NCI-H748 treated with DMSO at 0.1 percent for 48 hours (cell line): ENCODE measurements around the gene TBCD.
"Not testable (repeated sequence)": the region's sequence is repeated elsewhere in the genome, so short reads cannot be mapped to it uniquely, and the experiment has no call there.

Experiments
- DNase-seq: peaks from one replicate; lab custom pipeline; 2025; lab: John Stamatoyannopoulos, UW

TBCD gene

DNA sequence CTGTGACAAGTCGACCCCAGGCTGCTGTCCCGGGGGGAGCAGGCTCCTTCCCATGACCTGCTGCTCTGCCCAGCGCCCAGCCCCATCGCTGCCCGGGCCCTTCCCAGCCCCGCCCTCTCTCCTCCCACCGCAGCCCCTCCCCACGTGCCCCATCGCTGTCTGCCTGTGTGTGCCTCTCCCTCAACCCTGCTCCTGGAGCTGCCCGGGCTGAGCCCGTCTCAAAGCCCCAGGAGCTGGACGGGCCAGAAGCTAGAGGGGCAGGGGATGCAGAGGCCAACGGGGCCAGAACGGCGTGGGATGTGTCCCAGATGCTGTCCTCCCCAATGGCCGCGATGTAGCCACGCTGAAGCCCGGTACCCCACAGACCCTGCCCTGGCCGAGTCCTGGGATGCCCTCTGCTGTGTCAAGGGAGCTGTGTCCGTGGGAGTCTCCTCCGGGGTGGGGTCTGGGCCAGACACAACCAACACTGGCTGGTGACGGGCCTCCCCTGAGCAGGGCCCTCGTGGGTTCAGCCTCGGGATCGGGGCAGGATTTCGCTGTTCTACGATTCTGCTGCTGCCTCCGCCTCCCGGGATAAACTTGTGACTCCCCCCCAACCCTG, 206.2 kb downstream of the TBCD start:
- no peak for DNase-seq

DNA sequence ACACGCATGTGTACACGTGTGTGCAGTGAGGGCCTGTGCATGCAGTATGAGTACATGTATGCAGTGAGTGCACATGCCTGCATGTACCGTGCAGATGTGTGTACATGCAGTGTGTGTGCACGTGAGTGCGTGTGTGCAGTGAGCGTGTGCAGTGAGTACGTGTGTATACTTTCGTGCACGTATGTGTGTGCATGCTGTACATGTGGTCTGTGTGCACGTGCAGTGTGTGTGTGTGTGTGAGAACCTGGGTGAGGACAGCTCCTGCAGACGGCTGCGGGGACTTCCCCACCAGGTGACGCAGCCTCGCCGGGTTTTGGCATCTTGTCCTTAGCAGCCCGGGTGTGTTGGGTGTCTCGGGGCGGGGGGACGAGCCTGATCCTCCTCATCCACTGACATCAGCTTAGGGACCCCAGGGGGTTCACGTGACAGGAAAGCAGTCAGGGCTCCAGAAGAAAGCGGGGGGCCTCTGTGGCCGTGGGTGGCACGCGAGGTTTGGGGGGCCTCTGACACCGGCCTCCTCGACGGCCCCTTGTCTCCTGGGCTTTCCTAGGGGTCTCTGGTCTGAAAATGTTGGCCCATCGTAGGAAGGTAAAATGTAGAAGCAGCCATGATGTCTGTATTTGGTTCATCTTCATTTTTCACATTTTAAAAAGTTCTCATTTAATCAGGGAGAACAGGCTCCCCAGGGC, 207.5 kb downstream of the TBCD start:
- no peak for DNase-seq

DNA sequence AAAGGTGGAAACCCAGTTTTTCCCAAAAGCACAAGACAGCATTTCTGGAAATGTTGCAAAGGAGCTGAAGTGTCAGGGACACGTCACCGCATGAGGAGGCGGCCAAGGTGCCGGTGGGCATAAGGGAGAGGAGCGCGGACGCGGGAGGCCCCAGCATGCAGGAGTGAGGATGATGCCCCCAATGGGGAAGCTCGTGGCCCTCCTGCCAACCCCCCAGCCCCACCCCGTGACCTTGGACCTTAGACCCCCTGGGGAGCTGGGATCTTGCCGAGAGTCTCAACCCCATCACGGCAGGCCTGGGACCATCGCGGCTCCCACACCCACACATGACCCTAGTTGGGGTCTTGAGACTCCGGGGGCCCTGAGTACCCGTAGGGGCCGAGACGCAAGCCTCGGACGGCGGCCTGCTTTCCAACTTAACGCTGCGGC, 208.1 kb downstream of the TBCD start:
- no peak for DNase-seq

DNA sequence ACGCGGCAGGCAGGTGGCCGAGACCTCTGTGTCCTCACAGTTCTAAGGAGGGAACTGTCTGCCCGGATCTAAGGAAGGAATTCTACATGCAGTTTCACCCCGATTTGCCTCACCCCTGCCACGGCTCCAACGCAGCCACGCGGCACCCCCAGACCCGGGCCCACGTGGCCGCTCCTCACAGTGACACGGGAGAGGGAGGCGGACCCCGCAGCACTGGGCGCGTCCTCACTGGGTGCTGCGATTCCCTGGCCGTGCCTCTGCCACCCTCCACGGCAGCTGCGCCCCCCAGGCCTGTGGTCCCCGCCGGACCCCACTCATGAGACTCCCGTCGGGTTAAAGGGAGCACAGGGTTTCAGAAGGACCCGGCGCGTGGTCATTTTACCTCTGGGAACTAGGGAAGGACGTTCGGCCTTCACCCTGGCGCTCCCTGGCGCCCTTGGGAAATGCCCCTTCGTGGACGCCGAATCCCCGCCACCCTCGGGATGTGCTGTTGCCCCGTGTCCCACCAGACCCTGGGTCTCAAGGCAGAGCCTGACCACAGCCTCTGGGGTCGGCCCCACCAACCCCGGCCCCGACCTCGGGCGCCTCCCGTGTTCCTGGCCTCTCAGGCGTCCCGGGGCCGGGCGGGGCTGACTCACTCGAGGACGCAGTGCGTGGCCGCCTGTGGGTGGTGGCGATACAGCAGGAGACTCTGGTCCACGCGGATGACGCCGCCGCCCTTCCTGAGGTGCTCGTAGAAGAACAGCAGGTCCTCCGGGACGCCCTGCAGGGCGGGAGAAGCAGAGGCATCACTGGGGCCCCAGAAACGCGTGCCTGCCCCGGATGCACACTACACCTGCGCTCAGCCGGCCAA, 208.8 kb downstream of the TBCD start:
- no peak for DNase-seq

GRCh38 chr17:82961366-82962162, 209.7 kb downstream of the TBCD start:
- DNase-seq, result no peak

DNA sequence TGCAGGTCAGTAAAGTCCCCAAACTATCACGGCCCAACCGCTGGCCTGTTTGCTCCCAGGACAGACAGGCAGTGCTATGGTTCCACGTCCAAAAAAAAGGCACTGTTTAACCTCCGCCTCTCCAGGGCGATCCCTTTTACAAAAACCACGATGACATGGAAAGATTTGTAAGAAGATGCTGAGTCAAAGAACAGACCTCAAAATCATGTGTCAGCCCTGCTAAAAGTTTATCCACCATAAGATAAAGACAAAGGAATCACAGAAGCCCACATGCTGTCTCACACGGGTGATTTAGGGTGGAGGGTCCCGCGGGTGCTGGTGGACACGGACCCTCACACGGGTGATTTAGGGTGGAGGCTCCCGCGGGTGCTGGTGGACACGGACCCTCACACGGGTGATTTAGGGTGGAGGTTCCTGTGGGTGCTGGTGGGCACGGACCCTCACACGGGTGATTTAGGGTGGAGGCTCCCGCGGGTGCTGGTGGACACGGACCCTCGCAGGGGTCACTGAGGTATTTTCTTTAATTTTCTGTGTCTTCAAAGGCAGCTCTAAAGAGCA, 210.4 kb downstream of the TBCD start:
- no peak for DNase-seq

GRCh38 chr17:82963104-82963950, 211.5 kb downstream of the TBCD start:
- peak; percentile 23 for DNase-seq

DNA sequence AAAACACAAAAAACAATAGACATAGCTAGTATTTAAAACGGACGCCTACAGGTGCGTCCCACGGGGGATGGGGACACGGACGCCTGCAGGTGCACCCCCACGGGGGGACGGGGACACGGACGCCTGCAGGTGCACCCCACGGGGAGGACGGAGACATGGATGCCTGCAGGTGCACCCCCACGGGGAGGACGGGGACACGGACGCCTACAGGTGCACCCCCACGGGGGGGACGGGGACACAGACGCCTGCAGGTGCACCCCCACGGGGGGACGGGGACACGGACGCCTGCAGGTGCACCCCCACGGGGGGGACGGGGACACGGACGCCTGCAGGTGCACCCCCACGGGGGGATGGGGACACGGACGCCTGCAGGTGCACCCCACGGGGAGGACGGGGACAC, 212.6 kb downstream of the TBCD start:
- not testable (repeated sequence) for DNase-seq

DNA sequence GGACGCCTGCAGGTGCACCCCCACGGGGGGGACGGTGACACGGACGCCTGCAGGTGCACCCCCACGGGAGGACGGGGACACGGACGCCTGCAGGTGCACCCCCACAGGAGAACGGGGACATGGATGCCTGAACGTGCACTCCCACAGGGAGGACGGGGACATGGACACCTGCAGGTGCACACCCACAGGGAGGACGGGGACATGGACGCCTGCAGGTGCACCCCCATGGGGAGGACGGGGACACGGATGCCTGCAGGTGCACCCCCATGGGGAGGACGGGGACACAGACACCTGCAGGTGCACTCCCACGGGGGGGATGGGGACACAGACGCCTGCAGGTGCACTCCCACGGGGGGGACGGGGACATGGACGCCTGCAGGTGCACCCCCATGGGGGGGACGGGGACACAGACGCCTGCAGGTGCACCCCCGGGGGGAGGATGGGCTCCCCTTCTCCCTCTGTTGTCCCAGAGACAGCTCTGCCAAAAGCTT, 213.0 kb downstream of the TBCD start:
- DNase-seq, result no peak

DNA sequence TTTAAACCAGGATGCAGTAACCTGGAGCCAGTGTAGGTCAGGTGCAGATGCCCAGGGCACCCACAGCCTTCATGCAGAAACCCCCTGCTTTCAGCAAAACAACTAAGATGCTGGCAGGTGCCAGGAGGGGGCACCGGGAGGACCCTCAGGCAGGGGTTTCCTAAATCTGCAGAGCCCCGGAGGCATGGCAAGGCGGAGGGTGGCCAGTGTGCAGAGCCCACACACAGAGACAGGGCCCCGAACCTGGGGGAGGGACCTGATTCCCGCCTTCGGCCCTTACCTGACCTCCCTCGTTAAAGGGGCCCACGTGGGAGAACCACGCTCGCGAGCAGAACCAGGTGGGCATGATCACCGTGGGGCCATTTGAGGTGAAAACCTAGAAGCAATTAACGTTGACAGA, 213.5 kb downstream of the TBCD start:
- DNase-seq, result no peak

DNA sequence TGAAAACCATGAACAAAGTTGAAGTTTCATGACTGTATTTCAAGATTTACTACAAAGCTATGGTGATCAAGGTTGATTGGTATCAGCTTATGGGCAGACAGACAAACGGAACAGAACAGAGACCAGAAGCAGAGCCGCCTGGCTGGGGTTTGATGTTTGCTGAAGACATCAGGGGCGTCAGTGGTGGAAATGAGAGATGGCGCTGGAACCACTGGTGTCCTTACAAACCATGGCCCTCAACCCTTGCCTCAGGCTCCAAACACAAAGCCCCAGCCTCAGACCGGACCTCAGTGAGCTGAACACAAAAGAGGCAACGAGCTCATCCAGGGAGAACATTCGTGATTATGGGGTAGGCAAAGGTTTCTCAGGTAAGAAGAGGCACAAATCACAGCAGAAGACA, 214.6 kb downstream of the TBCD start:
- DNase-seq, result no peak

DNA sequence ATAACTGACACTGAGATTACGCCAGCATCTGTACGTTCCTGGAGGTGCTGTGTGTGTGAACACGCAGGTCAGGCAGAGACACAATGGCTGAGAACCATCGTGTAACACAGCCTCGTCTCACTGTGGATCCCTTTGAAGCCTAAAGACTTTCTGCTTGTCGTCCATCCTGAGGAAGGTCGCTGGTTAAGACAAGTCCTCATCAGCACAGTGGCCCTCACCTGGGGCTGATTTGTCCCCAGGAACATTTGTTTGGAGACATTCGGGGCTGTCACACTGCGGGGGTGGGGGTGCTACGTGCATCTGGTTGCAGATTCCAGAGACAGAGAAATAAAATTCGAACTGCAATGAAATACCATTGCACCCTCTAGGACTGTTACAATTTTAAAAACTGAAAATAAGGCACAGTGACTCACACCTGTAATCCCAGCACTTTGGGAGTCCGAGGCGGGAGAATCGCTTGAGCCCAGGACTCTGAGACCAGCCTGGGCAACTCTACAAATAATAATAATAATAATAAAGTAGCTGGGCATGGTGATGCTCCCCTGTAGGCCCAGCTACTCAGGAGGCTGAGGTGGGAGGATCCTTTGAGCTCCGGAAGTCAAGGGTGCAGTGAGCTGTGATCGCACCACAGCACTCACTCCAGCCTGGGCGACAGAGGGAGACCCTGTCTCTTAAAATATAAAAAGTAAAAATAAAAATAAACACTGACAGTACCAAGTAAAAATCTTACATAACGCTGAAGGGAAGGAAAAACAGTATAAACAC, 215.6 kb downstream of the TBCD start:
- DNase-seq, result no peak

- not testable (repeated sequence) for DNase-seq
Observed at GRCh38 chr17:82968033-82968841, 216.4 kb downstream of the TBCD start.

DNA sequence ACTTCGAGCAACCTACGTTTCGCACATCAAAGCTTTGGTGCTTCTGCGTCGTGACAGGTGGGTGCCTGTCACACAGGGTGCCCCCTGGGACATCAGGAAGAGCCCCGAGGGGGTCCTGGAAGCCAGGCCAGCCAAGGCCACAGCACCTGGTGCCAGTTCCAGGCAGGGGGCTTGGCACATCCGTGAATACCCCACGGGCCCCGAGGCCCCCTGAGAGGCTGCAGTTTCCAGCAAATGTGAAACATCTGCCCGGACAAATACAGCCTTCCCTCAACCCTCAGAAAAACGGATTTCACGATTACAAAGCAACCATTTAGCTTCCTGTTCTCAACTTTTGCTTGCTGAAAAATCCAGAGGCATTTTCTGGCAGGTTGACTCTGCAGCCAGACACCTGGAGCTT, 218.2 kb downstream of the TBCD start:
- DNase-seq, result no peak

- no peak for DNase-seq
Observed at GRCh38 chr17:82970818-82971590, 219.1 kb downstream of the TBCD start.

- DNase-seq, result no peak
Observed at GRCh38 chr17:82972836-82973372, 221.0 kb downstream of the TBCD start.

DNA sequence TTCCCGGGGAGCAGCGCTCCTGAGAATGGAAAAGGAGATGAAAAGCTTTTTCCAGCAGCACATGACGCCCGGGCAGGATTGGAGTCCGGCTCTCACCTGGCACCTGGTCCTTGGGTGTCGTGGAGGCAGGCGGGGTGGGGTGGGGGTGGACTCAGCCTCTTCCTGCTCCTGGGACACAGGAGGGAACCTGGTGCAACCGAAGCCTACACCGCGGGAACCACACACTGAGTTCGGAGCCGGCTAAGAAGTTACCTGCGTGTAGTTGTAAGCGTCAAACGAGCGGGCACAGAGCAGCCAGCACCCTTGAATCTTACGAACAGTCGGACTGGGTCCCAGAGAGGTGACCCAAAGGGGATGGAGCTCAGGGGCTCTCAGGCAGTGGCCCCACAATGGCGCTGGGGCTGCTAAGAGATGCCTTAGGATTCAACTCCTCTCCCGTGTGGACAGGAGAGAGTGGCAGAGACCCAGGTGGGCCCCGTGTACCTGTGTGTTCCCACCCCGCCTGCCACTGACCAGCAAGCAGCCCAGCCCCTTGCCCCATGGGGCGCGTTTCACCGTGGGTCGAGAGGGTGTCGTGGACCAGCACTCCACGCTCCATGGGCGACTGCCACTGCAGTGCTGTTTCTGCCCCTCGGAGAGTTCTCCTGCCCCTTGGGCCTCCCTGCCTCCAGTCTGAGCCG, 221.7 kb downstream of the TBCD start:
- no peak for DNase-seq
